Fibroblast of mammary gland (primary cell): ENCODE data around the gene STK10.

ENCODE experiments used
- DNase-seq: peaks from one replicate; pipeline ENCODE4 v3.0.0-alpha.2; 2010; ENCODE audit warnings: low read depth
- H3K4me3 ChIP-seq: 2 replicates; pipeline ENCODE4 v1.5.1; 2011; ENCODE audit warnings: low read depth, mild to moderate bottlenecking, low read length, moderate library complexity; ENCODE audit not compliant: control insufficient read depth
- TF ChIP-seq, protein P1 (sequence below): conservative IDR thresholded peaks from 2 replicates; pipeline ENCODE4 v1.5.1; 2011; ENCODE audit warnings: low read depth, low read length, inconsistent platforms; ENCODE audit not compliant: control insufficient read depth, insufficient read depth

STK10 gene

DNA sequence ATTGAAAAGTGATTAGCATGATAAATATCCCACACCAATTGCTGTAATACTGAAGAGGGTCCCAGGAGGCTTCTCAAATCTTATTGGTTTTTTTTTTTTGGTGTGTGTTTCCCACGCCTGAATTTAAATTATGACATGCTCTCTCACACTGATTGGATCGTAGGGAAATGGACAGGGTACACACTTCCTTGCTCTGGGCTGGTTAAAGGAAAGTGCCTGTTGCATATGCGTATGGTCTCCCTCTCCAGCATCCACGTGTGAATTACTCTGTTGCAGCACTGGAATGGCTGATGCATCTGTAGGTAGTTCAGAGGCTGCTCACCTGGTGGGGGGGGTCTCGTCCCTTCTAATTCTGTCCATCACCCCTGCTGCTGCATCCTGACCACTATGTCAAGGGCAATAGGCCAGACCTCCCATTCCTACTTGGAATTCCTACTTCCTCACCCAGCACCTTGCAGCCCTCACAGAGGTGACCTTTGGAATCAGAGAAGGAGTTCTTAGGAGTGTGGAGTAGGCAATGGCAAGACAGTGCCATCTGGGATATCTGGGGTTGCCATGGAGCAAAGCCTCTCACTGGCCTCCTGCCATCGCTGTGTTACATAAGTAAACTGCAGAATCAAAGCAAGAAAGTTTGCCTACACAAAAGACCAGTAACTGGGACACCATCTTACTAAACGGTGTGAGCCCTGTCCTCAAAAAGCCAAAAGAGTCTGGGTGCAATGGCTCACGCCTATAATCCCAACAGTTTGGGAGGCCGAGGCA, 110.2 kb downstream of the STK10 start:
- H3K4me3 ChIP-seq = no peak overlapping the region
- no peak for DNase-seq
- TF ChIP-seq, protein P1, sequence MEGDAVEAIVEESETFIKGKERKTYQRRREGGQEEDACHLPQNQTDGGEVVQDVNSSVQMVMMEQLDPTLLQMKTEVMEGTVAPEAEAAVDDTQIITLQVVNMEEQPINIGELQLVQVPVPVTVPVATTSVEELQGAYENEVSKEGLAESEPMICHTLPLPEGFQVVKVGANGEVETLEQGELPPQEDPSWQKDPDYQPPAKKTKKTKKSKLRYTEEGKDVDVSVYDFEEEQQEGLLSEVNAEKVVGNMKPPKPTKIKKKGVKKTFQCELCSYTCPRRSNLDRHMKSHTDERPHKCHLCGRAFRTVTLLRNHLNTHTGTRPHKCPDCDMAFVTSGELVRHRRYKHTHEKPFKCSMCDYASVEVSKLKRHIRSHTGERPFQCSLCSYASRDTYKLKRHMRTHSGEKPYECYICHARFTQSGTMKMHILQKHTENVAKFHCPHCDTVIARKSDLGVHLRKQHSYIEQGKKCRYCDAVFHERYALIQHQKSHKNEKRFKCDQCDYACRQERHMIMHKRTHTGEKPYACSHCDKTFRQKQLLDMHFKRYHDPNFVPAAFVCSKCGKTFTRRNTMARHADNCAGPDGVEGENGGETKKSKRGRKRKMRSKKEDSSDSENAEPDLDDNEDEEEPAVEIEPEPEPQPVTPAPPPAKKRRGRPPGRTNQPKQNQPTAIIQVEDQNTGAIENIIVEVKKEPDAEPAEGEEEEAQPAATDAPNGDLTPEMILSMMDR = no peak

DNA sequence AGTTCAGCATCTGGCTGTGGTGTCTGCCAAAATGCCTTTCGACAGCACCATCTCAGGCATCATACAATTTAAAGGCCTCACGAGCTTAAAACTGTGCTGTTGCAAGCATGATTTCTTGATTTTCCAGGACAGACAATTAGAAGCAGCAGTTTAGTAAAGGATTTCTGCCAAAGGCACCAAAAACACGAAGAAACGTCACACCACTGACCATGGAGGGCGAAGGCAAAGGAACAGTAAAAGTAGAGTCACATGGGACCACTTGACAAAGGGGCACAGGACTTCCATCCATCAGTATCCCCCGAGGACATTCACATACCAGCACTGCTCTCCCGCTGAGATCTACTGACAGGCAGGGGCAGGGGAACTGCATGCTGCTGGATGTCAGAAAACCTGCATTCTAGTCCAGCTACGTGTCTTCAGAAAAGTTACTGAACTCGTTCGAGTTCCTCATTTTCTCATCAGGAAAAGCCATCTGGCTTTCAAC, 111.2 kb downstream of the STK10 start:
- peak; percentile 60 for DNase-seq
- H3K4me3 ChIP-seq = no peak overlapping the region
- TF ChIP-seq, protein P1 = no peak

DNA sequence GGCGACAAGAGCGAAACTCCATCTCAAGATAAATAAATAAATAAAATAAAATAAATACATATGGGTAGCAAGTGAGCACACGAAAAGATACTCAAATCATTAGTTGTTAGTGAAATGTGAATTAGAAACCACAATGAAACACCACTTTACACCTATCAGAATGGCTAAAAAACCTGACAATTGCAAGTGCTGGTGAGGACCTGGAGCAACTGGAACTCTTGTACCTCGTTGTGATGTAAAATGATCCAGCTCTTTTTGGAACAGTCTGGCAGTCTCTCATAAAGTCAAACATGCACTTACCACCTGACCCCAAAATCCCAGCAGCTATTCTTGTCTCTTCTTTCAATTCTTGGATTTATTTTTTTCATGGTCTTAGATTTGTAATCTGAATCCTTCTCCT, 112.4 kb downstream of the STK10 start:
- no peak overlapping the region for H3K4me3 ChIP-seq
- TF ChIP-seq, protein P1 = no peak

DNA sequence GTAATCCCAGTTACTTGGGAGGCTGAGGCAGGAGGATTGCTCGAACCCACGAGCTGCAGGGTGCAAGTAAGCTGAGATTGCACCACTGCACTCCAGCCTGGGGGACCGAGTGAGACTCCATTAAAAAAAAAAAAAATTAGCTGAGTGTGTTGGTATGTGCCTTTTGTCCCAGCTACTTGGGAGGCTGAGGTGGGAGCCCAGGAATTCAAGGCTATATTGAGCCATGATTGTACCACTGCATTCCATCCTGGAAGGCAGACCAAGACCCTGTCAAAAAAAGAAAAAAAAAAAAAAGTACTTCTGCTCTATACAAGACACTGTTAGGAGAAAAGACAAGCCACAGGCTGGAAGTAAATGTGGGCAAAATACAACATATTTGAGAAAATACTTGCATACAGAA, 113.1 kb downstream of the STK10 start:
- TF ChIP-seq, protein P1 = no peak
- DNase-seq = no peak
- no peak overlapping the region for H3K4me3 ChIP-seq

More for the DNA sequence above, 112.4 kb downstream of the STK10 start:
- DNase-seq = no peak

DNA sequence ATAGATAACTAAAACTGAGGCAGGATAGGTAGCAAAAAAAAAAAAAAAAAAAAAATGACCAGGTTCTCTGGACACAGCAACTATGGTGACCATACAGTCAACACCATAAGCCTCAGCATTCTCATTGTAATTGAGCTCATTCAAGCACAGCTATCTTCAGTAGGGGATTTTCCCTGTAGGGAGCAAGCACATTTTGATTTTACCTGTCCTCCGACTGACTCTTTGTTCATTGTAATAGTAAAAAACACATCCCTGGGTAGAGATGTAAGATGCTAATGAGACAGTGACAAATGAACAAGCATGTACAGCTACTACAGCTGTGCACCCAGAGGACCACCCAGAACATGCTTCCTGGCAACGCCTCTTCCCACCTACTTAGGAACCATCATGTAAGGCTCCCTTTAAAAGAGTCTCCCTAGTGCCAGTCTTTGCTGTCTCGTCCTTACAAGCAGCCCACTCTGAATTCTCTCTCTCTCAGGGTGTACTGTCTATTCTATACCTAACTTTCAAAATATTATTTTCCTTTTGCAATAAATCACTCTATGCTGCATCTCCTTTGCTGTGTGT, 116.6 kb downstream of the STK10 start:
- TF ChIP-seq, protein P1 = no peak
- H3K4me3 ChIP-seq = no peak overlapping the region
- DNase-seq = no peak

DNA sequence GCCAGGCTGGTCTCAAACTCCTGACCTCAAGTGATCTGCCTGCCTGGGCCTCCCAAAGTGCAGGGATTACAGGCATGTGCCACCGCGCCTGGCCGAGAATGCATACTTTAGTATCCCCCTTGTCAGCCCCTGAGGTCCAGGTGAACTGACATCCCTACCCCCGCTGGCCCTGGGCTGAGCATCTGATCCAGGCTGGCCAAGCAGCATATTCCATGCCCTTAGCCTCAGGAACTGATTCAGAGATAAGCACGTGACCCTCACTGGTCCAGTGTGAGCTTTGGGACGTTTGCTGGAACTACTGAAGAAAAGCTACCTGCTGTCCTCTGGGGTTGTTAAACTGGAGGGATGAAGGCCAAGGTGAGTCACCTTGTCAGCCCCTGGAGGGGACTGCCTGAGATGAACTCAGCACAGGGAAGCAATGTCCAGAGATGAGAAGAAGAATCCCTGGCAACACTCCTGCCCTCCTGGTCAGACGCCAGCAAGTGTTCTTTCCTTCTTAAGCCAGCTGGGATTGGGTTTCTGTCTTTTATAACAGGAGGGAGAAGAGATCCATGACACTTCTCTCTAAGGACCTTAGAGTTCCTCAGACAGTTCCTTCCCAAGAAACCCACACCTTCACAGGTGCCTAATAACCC, 122.5 kb downstream of the STK10 start:
- peak; percentile 39 for DNase-seq
- H3K4me3 ChIP-seq = no peak overlapping the region
- TF ChIP-seq, protein P1 = no peak
